Coronary artery (tissue), 2 donors: ENCODE measurements around the gene KCNN1.
A peak's percentile ranks its signal among the peaks of the same experiment; 100 is the strongest.

Source experiments
- DNase-seq: peaks from one replicate; pipeline ENCODE4 v3.0.0-alpha.2; 2017; ENCODE audit warnings: low spot score
- H3K27ac ChIP-seq, 2 donors: fragments of 200-600 bp; sonication (generic); one replicate each; pipeline ENCODE4 v1.5.1; 2016 to 2019
- H3K4me3 ChIP-seq: fragments of 200-600 bp; sonication (generic); 2 replicates; pipeline ENCODE4 v1.5.1; 2016; ENCODE audit warnings: mild to moderate bottlenecking, moderate library complexity
- TF ChIP-seq, protein P1 (sequence below): fragments of 200-600 bp; sonication (generic); IDR thresholded peaks from one replicate; pipeline ENCODE4 v1.5.1; 2019; ENCODE audit warnings: antibody characterized with exemption

KCNN1 gene

DNA sequence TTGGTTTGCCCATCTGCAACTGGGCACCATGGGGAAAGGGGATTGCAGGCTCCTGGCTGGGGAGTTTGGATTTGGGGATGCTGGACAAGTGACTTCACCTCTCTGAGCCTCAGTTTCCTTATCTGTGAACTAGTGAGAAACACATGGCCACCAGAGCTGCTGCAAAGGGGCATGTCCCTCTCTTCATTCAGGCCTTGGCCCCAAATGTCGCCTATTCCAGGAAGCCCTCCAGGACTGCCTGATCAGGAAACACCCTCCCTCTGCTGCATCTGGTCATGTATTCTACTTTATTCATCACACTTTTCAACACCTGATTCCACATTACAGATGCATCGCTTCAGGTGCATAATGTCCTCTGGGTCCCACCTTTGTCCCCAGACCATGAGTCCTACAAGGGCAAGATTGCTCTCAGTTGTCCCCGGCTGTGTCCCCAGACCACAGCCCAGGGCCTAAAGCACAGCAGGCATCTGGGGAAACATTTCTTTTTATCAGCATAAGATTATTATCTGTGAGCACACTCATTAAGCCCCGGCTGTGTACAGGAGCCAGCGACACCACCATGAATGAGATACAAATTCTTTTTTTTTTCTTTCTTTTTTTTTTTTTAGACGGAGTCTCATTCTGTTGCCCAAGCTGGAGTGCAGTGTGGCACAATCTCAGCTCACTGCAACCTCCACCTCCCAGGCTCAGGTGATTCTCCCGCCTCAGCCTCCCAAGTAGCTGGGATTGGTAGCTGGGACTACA lies 78.6 kb downstream of the KCNN1 start:
- no peak for DNase-seq
- TF ChIP-seq, protein P1, sequence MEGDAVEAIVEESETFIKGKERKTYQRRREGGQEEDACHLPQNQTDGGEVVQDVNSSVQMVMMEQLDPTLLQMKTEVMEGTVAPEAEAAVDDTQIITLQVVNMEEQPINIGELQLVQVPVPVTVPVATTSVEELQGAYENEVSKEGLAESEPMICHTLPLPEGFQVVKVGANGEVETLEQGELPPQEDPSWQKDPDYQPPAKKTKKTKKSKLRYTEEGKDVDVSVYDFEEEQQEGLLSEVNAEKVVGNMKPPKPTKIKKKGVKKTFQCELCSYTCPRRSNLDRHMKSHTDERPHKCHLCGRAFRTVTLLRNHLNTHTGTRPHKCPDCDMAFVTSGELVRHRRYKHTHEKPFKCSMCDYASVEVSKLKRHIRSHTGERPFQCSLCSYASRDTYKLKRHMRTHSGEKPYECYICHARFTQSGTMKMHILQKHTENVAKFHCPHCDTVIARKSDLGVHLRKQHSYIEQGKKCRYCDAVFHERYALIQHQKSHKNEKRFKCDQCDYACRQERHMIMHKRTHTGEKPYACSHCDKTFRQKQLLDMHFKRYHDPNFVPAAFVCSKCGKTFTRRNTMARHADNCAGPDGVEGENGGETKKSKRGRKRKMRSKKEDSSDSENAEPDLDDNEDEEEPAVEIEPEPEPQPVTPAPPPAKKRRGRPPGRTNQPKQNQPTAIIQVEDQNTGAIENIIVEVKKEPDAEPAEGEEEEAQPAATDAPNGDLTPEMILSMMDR = no peak
- H3K4me3 ChIP-seq = peak overlapping the region; percentile 67
- H3K27ac ChIP-seq = peak overlapping the region; percentile 60 to 73

DNA sequence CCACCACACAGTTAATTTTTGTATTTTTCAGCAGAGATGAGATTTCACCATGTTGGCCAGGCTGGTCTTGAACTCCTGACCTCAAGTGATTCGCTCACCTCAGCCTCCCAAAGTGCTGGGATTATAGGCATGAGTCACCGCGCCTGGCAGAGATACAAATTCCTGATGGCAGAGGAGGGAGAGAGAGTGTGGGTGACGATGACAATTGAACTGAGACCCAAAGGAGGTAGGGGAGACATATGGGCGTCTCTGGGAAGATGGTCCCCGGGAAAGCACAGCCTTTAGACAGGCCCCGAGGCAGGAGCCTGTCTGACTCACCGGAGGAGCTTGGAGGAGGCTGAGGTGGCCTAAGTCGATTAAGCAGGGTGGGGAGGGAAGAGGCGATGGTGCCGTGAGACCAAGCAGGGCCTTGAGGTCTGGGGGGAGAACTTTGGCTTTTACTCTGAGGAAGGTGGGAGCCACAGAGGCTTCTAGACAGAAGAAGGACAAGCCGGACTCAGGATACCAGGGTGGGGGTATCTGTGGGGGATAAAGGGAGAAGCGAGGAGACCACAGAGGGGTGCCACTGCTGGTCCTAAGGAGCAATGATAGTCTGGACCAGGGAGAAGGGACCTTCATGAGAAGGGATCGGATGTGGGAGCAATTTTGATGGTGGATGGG lies 79.3 kb downstream of the KCNN1 start:
- Histone ChIP-seq H3K27ac (peak overlapping the region; percentile 60 to 73), H3K4me3 (no peak overlapping the region)
- no peak for DNase-seq
- TF ChIP-seq, protein P1 = no peak

DNA sequence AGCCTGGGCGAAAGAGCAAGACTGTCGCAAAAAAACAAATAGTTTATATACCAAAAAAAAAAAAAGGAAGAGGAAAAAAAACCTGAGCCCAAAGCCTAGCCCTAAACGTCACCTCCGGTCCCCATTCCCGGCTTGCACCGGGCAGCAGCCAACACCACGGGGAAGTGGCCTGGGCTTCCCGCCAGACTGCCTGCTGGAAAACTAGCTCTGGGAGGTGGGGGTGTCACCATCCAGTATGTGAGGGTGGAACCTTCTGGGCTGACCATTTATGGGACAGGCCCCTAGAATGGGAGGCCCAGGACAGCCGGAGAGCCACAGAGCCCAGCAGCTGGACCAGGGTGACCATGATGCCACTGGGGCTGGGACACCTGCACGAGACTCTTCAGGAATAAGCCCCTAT lies 82.5 kb downstream of the KCNN1 start:
- H3K4me3 ChIP-seq = no peak overlapping the region
- peak; percentile 96 for DNase-seq
- H3K27ac ChIP-seq = peak overlapping the region; percentile 86 to 91
- TF ChIP-seq, protein P1 = no peak
